Activated CD8-positive, alpha-beta T cell treated with anti-CD3 and anti-CD28 coated beads, Interleukin-2, amount 10 ng/mL, durations not matched to agents 7 days and 5 days (primary cell): Measurements from ENCODE around the gene PRL. TPM values are rescaled to one million over a fixed set of nuclear protein-coding genes. Genes with fewer than 3 reads are reported as not detected.

Experiments used
- ATAC-seq: fragments of 150-1000 bp; cut with Tn5 transposase; one replicate; pipeline ENCODE4 v1.10.0; 2021; ENCODE audit warnings: moderate library complexity
- CTCF ChIA-PET: fragments of 350-600 bp; sonication (Branson Sonifier 250); formaldehyde crosslinking; loops from one replicate; lab custom pipeline; 2021; ENCODE audit warnings: antibody characterized with exemption; lab: Charles Lee
- POLR2A ChIA-PET: fragments of 350-600 bp; sonication (Branson Sonifier 250); formaldehyde crosslinking; loops from one replicate; lab custom pipeline; 2021; ENCODE audit warnings: antibody characterized with exemption; lab: Charles Lee
- DNase-seq: peaks from one replicate; pipeline ENCODE4 v3.0.0-alpha.2; 2020
- H3K27ac Mint-ChIP-seq: one replicate; pipeline ENCODE4 v1.8.0; 2021; ENCODE audit warnings: mild to moderate bottlenecking, mixed read lengths
- H3K27me3 Mint-ChIP-seq: one replicate; pipeline ENCODE4 v1.8.0; 2021; ENCODE audit warnings: low read depth, mixed read lengths
- H3K36me3 Mint-ChIP-seq: one replicate; pipeline ENCODE4 v1.8.0; 2021; ENCODE audit warnings: low read depth, mixed read lengths
- H3K4me1 Mint-ChIP-seq: one replicate; pipeline ENCODE4 v1.8.0; 2021; ENCODE audit warnings: low read depth, mixed read lengths
- H3K4me3 Mint-ChIP-seq: one replicate; pipeline ENCODE4 v1.8.0; 2021; ENCODE audit warnings: mild to moderate bottlenecking, mixed read lengths
- H3K9me3 Mint-ChIP-seq: one replicate; pipeline ENCODE4 v1.8.0; 2022; ENCODE audit warnings: mixed read lengths; ENCODE audit not compliant: insufficient read depth
- total RNA-seq, 2 experiments: library from RNA; stranded (reverse); gene quantifications; one replicate each; pipeline ENCODE4 v1.2.3, GENCODE V29; 2021

Gene PRL
- total RNA-seq, 2 experiments from 2014 or later, result not detected

DNA sequence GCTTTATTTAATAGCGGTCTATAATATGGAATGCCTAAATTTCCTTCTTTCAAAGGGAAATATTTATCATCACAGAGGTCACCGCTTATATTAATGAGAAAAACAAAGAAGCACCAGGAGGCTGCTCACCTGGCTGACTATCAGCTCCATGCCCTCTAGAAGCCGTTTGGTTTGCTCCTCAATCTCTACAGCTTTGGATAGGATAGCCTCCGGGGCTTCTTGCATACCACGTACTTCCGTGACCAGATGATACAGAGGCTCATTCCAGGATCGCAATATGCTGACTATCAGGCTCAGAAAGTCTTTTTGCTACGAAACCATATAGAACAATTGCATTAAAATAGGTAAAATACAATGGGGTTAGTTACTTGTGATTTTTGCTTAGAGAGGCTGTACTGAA, 6.8 kb downstream of the PRL start:
- Mint-ChIP-seq H3K9me3 (peaks cover 6% of the 10 kb centered on the region), H3K4me3 (no peak overlapping the region), H3K27ac (no peak overlapping the region), H3K27me3 (no peaks in the 10 kb centered on the region), H3K4me1 (no peaks in the 10 kb centered on the region), H3K36me3 (no peaks in the 10 kb centered on the region)
- CTCF ChIA-PET, result no interaction called here
- ATAC-seq, result no peak
- no peak for DNase-seq
- POLR2A ChIA-PET, result no interaction called here

DNA sequence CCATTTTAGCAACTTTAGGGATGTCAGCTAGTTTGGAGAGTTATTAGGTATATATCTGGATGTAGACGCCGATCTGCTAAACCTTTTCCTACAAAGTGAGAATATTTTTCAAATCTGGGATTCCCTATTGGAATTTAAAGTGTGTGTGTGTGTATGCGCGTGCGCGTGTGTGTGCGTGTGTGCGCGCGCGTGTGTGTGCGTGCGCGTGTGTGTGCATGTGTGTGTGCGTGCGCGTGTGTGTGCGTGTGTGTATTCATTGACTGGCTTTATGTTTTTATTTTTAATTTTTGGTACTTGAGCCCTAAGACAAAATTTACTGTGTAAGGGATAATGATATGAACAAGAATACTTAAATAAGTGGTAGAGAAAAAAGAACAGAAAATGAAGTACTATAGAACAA, 8.1 kb downstream of the PRL start:
- CTCF ChIA-PET, result no interaction called here
- H3K4me3 Mint-ChIP-seq, result no peak overlapping the region
- peaks cover 6% of the 10 kb centered on the region for H3K9me3 Mint-ChIP-seq
- no peak overlapping the region for H3K27ac Mint-ChIP-seq
- no peaks in the 10 kb centered on the region for H3K27me3 Mint-ChIP-seq
- ATAC-seq, result no peak
- no peaks in the 10 kb centered on the region for H3K36me3 Mint-ChIP-seq
- POLR2A ChIA-PET, result no interaction called here
- no peak for DNase-seq
- no peaks in the 10 kb centered on the region for H3K4me1 Mint-ChIP-seq

DNA sequence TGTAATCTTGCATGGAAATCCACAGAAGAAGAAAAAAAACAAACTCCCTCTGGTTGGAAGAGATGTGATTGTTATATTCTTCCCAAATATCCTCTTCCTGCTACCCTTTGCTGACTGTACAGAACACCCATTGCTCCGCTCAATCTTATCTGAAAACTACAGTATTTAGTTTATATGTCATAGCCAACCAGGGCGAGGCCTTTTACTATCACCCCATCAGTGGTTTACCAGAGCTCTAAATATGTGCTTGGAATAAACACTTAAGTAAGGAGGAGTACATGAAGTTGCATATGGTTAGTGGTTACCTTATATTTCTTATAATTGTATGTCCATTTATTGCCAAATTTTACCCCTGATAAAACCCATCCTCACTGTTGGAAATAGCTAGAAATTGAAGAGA, 12.2 kb downstream of the PRL start:
- no peak for ATAC-seq
- ChIA-PET POLR2A (no interaction called here), CTCF (no interaction called here)
- DNase-seq, result no peak
- Mint-ChIP-seq H3K9me3 (peaks cover 6% of the 10 kb centered on the region), H3K4me3 (no peak overlapping the region), H3K4me1 (no peaks in the 10 kb centered on the region), H3K27me3 (no peaks in the 10 kb centered on the region), H3K36me3 (no peaks in the 10 kb centered on the region), H3K27ac (no peak overlapping the region)

GRCh38 chr6:22281341-22282085, 15.3 kb downstream of the PRL start:
- Mint-ChIP-seq H3K4me1 (no peaks in the 10 kb centered on the region), H3K27ac (no peak overlapping the region), H3K36me3 (no peaks in the 10 kb centered on the region), H3K4me3 (no peak overlapping the region), H3K9me3 (no peaks in the 10 kb centered on the region), H3K27me3 (no peaks in the 10 kb centered on the region)
- no peak for DNase-seq
- ChIA-PET POLR2A (no interaction called here), CTCF (no interaction called here)
- ATAC-seq, result no peak

DNA sequence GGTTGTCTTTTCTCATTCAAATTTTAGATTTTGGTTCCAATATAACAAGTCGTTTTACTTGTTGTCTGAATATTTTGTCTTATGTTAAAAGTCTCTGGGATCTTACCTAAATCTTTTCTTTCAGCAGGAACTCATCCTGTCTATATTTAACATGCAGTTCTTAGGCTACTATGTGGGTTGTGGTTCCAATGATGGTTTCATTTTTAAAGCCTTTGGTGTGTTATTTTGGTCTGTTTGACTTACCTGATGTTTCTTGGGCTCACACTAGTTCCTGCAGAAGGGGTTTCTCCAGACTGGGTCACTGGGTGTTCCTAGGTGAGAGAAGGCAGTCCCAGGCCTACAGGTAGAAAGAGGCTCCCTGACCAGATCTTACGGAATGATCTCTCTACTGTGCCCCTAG, 17.4 kb downstream of the PRL start:
- ChIA-PET POLR2A (no interaction called here), CTCF (no interaction called here)
- no peak for ATAC-seq
- Mint-ChIP-seq H3K9me3 (no peaks in the 10 kb centered on the region), H3K4me1 (no peaks in the 10 kb centered on the region), H3K27ac (no peak overlapping the region), H3K4me3 (no peak overlapping the region), H3K27me3 (no peaks in the 10 kb centered on the region), H3K36me3 (no peaks in the 10 kb centered on the region)
- DNase-seq, result no peak

DNA sequence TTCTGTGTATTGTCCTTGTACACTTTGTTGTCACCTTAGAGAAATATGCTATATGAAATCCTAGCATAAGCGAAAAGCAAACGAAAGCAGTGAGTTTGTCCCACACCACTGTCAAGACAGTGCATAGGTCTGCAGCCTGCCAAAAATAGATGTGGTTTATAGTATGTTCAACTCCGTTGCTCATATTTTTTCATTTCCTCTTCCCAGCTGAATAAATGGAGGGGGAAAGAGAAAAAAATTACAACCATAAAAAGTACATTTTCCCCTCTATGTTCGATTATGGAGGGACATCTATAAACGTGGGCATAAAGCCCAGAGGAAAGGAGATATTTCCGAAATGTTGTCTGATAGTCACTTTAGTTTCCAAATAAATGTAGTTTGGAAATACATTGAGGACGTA, 25.8 kb downstream of the PRL start:
- POLR2A ChIA-PET, result no interaction called here
- no peaks in the 10 kb centered on the region for H3K27me3 Mint-ChIP-seq
- no peaks in the 10 kb centered on the region for H3K36me3 Mint-ChIP-seq
- no peak overlapping the region for H3K4me3 Mint-ChIP-seq
- DNase-seq, result no peak
- peaks cover 3% of the 10 kb centered on the region for H3K9me3 Mint-ChIP-seq
- CTCF ChIA-PET, result no interaction called here
- no peak for ATAC-seq
- no peaks in the 10 kb centered on the region for H3K4me1 Mint-ChIP-seq
- H3K27ac Mint-ChIP-seq, result no peak overlapping the region

- H3K9me3 Mint-ChIP-seq, result no peaks in the 10 kb centered on the region
- CTCF ChIA-PET, result no interaction called here
Measured at GRCh38 chr6:22263748-22264147, 33.1 kb downstream of the PRL start.

DNA sequence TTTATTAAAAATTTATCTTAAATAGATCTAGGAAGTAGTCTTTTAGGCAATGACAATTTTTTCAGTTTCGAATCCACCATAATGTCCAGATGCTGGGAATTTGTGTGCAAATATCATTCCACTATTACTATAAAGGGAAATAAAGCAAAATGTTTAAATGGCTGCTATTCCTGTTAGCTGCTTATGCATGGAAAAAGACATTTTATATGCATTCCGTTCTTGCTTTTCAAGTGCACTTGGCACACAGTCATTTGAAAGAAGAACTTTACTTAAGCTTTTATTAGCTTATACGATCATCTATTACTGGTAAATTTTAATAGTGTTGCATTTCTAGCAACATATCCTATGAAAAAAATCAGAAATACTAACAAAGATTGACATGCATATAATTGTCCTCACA, 42.0 kb downstream of the PRL start:
- H3K4me3 Mint-ChIP-seq, result no peak overlapping the region
- CTCF ChIA-PET, result no interaction called here
- H3K27ac Mint-ChIP-seq, result no peak overlapping the region
- no peaks in the 10 kb centered on the region for H3K36me3 Mint-ChIP-seq
- no peak for DNase-seq
- no peak for ATAC-seq
- POLR2A ChIA-PET, result interaction anchor here (0.6 kb wide), 1 partner anchor 16 kb away, joined by 4 read pairs; no protein-coding TSS in a partner anchor
- H3K4me1 Mint-ChIP-seq, result no peaks in the 10 kb centered on the region
- H3K9me3 Mint-ChIP-seq, result no peaks in the 10 kb centered on the region
- H3K27me3 Mint-ChIP-seq, result no peaks in the 10 kb centered on the region

More at GRCh38 chr6:22263748-22264147, 33.1 kb downstream of the PRL start:
- Mint-ChIP-seq H3K4me1 (no peaks in the 10 kb centered on the region), H3K27me3 (no peaks in the 10 kb centered on the region), H3K4me3 (no peak overlapping the region), H3K36me3 (no peaks in the 10 kb centered on the region), H3K27ac (no peak overlapping the region)
- ATAC-seq (no peak), DNase-seq (no peak)
- POLR2A ChIA-PET, result no interaction called here

GRCh38 chr6:22253955-22254655, 42.7 kb downstream of the PRL start:
- Mint-ChIP-seq H3K4me1 (no peaks in the 10 kb centered on the region), H3K36me3 (no peaks in the 10 kb centered on the region), H3K27ac (no peak overlapping the region), H3K27me3 (no peaks in the 10 kb centered on the region), H3K4me3 (no peak overlapping the region), H3K9me3 (no peaks in the 10 kb centered on the region)
- CTCF ChIA-PET, result no interaction called here
- no peak for ATAC-seq
- no peak for DNase-seq
- POLR2A ChIA-PET, result no interaction called here

DNA sequence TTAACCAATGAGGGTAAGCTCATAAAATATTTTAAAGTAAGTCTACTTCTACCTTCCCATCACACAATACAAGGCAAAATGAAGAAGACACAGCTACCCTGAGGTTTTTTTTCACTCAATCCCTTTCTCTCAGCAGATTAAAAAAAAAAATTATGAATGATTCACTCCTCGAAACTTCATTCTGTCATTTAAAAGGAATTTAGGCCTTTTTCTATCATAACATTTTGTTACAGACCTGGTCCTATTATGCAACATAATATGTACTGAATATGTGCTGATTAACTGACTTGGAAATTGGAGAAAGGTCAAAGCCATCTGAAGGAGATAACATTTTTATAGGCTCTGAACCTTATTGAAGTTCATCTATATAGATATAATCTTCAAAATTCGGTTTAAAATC, 45.5 kb downstream of the PRL start:
- Mint-ChIP-seq H3K36me3 (no peaks in the 10 kb centered on the region), H3K4me1 (no peaks in the 10 kb centered on the region), H3K4me3 (no peak overlapping the region), H3K9me3 (no peaks in the 10 kb centered on the region), H3K27me3 (no peaks in the 10 kb centered on the region), H3K27ac (no peak overlapping the region)
- POLR2A ChIA-PET, result no interaction called here
- no peak for ATAC-seq
- no peak for DNase-seq
- CTCF ChIA-PET, result no interaction called here

DNA sequence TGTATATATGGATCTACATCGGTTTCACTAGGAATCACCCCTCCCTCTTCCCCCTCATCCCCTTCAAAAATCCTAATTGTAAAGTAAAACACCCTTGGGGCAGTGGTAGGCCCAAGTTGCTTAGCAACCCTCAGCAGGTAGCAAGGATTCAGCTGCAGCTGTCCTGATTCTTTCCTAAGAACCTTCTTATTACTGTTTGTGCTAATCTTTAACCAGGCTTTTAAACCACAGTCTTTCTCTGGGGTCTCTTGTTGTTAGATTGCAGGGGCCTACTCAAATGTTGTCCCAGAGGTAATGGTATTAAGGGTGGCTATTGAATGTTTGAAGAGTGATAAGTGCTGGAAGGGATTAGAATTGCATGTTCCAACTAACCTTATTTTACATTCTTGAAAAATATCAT, 46.4 kb downstream of the PRL start:
- Mint-ChIP-seq H3K4me1 (no peaks in the 10 kb centered on the region), H3K4me3 (no peak overlapping the region), H3K36me3 (no peaks in the 10 kb centered on the region), H3K9me3 (no peaks in the 10 kb centered on the region), H3K27ac (no peak overlapping the region), H3K27me3 (no peaks in the 10 kb centered on the region)
- DNase-seq (no peak), ATAC-seq (no peak)
- POLR2A ChIA-PET, result no interaction called here
- CTCF ChIA-PET, result no interaction called here

DNA sequence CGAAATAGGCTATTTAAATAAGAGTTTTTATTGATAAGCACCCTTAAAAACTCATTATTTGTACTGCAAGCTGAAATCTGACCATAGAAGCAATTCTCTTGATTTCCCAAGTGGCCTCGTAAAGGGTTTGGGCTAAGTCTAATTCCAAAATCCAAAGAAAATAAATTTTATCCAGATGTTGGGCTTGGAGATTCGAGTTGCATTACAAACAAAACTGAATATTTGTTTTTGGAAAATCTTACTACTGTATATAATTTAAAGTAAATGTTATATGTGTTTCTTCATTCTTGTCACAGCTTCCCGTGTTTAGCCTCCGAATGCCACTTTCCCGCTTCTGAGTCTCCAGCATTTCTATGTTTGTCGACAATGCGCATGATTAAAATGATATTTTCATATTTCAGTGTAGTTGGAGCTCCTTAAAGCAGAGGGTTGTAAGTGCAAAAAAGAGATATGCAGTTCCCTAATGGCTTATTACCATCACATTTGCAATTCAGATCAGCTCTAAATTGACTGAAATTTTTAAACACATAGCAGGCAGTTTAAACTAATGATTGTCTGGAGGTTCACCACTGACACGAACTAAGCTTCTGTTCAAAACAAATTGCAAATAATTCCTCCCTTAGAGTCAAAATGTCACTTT, 47.0 kb downstream of the PRL start:
- H3K9me3 Mint-ChIP-seq, result no peaks in the 10 kb centered on the region
- H3K27ac Mint-ChIP-seq, result no peak overlapping the region
- ATAC-seq (no peak), DNase-seq (no peak)
- H3K27me3 Mint-ChIP-seq, result no peaks in the 10 kb centered on the region
- ChIA-PET POLR2A (no interaction called here), CTCF (no interaction called here)
- no peaks in the 10 kb centered on the region for H3K36me3 Mint-ChIP-seq
- no peaks in the 10 kb centered on the region for H3K4me1 Mint-ChIP-seq
- H3K4me3 Mint-ChIP-seq, result no peak overlapping the region
